NCI-H1417 (cell line): Measurements from ENCODE around the gene POU3F1.
"Not testable (repeated sequence)": the region's sequence is repeated elsewhere in the genome, so short reads cannot be mapped to it uniquely, and the experiment has no call there.

Source experiments
- DNase-seq, 3 experiments: peaks; one replicate each; lab custom pipeline; 2025; lab: John Stamatoyannopoulos, UW

Gene POU3F1

DNA sequence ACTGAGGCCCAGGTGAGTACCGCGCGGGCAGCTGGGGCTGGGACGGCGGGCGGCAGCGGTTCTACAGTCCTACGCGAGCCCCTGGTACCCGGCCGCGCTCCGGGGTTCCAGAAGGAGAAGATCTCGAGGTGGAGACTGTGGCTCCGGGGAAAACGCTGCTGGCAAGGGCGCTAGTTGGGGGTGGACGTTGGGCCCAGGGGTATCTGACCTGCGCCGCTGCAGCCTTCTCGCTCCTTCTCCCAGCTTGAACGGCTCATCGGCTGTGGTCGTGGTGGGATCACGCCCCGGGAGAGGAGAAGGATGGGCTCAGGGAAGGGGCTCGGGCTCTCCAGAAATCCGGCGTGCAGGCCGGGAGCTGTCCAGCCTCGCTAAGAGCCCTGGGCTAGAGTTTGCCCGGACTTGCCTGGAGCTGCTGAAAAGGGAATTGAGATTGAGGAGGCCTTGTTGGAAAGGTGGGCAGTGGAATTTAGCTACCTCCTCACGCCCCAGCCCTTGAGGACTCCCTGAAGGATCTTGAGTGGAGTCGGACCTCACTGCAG, 1.1 kb upstream of the POU3F1 start:
- DNase-seq, result no peak

DNA sequence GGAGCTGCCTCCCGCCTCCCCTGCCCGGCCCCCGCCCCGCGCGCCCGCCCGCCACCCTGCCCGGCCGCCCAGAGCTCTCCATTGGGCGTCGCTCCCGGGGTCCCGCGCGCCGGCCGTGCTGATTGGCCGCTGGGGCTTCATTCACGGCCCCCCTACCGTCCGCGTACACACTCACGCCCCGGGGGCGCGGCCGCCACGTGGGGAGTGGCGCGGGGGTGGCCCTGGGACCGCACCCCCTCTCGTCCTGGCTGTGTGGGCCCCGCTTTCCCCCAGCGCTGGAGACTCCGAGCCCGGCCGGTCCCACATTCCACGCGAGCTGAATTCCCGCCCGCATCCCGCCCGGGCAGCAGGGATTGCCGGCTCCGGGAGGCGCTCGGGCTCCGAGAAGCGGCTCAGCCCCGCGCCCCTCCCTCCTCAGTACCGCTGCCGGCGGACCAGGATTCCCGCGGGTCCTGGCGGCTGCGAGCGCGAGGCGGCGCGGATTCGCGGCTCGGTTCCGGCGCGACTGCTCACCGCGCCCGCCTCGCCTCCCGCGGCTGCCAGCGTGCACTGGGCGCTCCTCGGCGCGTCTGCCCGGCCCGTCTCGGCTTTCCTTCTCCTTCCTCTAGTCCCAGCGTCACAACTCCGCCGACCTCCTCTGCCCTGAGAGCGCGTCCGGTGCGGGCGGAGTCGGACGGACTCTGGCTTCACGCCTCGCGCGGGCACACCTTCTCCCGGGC, 450 bp upstream of the POU3F1 start:
- peak; percentile 76 to 96 (median 94) for DNase-seq

DNA sequence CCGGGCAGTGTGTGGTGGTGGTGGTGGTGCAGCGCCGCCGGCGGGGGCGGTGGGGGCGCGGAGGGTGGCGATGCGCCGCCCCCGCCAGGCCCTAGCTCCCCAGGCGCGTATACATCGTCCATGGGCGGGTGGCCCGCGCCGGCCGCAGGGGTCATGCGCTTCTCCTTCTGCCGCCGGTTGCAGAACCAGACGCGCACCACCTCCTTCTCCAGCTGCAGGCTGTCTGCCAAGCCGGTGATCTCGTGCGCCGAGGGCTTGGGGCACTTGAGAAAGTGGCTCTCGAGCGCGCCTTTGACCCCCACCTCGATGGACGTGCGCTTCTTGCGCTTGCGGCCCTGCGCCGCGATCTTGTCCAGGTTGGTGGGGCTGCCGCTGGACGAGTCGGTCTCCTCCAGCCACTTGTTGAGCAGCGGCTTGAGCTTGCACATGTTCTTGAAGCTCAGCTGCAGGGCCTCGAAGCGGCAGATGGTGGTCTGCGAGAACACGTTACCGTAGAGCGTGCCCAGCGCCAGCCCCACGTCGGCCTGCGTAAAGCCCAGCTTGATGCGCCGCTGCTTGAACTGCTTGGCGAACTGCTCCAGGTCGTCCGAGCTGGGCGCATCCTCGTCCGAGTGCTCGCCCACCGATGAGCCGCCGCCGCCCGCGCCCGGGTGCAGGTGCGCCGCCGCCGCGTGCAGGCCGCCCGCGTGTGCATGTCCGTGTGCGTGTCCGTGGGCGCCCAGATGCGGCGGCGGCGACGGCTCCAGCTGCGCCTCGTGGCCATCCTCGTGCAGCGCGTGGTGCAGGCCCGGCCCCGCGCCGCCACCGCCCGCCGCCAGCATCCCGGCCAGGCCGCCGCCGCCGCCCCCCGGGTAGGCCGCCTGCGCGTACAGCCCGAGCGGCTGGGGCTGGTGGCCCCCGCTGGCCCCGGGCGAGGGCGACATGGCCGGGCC, 926 bp downstream of the POU3F1 start:
- DNase-seq, result peak in 2 of 3 experiments; percentile 74 to 78

DNA sequence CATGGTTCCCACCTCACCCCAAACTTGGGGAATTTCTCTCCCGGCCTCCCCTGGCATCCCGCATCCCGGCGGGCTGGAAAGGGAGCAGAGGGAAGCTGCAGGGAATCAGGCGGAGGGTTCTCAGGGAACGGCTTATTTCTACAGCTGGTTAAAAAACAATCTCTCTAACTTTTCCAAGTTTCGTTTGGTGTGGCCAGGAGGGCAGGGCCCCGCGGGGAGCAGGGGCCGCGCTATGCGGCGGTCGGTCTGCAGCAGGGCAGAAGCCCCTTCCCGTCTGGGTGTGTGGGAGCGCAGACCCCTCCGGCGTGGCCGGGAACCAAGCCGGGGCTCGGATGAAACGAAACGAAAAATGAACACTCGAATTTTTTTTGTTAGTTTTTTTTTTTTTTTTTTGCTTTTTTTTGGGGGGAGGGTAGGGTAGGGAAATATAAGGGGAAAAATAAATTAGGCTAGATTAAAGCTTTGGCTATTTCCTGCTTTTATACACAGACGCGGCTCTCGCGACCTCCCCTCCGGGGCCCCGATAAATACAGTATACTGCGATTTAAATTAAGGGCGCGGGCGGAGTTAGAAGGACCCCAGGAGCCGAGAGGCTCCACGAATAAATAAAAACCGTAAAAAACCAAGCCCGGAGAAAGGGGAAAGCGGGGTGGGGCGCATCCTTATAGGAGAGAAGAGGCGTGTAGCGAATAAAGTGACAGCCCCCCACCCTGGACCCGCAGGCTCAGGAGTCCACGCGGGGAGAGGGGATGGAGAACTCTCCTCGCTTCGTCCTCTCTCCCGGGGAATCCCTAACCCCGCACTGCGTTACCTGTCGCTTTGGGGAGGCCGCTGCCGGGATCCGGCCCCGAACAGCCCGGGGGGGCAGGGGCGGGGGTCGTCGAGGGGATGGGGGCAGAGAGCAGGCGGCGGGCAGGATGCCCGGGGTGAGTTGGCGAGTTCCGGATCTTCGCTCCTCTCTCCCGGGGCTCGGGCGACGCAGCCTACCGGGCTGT, 2.1 kb downstream of the POU3F1 start:
- DNase-seq, result peak in 2 of 3 experiments; percentile 57

- no peak for DNase-seq
These were observed 3.4 kb downstream of the POU3F1 start for GRCh38 chr1:38043036-38043747.

DNA sequence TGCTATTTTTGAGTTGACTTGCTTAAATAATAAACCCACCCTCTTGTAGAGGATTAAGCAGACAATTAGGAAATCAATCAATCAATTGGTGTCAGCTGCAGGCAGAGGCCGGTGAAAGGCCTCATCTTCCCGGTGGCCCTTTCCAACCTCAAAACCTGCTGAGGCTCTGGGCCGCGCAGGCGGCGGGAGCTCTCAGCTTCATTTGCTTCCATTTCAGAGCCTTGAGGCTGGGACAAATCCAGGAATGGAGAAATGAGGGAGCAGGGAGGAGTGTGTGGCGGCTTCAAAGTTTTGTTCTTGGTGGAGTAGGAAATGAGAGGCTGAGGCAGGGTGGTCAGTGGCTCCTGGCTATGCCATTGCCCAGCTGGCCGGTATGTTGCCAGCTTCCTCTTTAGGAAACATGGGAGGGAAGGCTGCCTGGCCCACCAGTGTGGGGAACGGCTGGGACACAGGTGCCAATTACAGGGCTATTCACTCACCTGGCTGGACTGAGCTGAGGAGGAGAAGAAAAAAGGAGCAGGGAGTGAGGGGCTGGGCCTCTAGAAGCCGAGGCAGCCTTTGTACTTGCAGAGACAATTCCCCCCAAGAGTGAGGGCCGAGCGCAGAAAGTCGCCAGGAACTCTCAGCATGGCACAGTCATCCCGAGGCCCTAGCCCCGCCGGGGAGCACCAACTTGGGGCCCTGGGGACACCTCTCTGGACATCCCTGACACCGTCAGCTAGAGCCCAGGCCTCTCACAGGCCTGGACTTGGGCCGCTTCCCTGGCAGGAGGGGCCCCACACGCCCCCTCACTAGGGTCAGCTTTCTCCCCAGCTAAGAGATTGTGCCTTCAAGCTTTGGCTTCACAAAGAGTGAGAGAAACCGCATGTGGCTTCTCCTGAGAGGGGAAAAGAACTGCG, 4.4 kb downstream of the POU3F1 start:
- DNase-seq, result peak in 2 of 3 experiments; percentile 11 to 31

GRCh38 chr1:38039331-38040088, 7.1 kb downstream of the POU3F1 start:
- DNase-seq, result no peak

- DNase-seq, result no peak
These were observed 7.7 kb downstream of the POU3F1 start for GRCh38 chr1:38038861-38039260.

- peak in 1 of 3 experiments; percentile 14 for DNase-seq
These were observed 9.2 kb downstream of the POU3F1 start for GRCh38 chr1:38037221-38037939.

- DNase-seq, result no peak
These were observed 11.7 kb downstream of the POU3F1 start for GRCh38 chr1:38034871-38035270.

GRCh38 chr1:38032992-38033391, 13.6 kb downstream of the POU3F1 start:
- not testable (repeated sequence) for DNase-seq

GRCh38 chr1:38031513-38031866, 15.1 kb downstream of the POU3F1 start:
- DNase-seq, result no peak

DNA sequence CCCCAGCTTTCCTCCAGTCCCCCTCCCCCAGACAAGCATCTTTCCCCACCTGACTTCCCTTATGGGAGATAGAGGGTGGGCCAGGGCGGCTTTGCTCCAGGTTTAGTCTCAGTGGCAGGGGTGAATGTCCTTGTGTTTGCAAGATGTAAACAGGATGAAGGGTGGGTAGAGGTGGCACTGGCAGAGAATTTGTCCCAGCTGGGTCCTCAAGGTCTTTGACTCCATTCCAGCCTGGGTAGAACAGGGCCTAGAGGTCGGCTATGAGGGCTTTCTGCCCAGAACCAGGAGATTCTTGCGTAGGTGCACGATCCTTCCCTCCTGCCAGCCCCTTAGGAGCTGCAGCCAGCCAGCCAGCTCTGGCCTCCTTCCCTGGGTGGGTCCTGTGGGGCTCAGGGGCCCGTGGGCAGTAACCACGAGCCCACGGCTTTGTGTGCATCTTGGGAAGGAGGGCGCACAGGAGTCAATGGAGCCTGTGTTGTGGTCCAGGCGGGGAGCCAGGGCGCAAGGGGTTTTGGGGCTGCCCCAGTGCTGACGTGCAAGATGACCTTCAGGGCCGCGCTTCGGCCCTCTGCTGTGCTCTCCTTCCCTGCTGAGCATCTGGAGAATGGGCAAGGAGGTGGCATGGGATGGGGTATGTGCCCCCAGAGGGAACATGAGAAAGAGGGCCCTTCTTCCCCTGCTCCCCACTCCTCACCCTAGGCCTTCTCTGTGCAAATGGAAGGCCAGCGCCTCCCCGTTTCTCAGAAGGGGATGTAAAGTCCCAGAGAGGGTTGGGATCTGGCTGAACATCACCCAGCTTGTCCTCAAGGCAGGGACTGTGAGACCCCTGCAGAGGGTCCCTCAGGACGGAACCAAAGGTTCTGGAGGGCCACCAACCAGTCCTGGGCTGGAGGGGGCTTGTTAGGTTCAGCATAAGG, 15.7 kb downstream of the POU3F1 start:
- DNase-seq, result no peak

DNA sequence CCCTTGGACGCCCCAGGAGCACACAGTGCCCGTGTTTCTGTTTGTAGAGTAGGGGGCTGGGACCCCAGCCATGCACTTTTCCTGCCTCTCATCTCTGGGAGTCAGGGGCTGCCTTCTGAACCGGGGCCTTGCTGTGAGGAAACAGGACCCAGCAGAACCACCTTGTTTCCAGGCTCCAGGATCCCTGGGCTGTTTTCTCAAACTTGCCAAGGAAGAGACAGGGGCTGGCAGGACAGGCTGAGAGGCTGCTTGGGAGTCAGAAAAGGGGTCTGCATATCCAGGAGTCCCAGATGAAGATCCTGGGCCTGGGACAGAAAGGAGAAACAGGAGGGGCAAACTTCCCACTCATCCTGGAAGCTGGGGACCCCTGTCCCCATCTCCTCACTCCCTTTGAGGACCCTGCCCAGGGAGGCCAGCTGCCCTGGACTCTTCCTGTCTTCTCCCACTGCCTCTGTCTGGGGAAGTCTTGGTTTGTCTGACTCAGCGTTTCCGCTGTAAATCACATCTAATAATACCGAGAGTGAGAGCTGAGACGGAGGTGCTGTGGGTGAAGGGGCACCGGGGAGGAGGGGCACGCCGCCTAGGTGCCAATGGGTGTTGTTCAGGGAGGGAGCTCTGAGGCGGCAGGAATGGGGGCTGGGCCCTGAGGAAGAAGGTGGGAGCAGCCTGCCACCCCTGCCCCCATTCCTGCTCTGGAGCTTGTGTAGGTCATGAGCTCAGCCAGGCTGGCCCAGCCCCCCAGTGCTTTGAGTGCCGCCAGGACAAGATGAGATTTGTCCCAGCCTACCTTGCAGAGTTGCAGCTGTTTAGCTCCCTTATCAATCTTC, 16.7 kb downstream of the POU3F1 start:
- peak in 2 of 3 experiments; percentile 51 to 77 for DNase-seq

DNA sequence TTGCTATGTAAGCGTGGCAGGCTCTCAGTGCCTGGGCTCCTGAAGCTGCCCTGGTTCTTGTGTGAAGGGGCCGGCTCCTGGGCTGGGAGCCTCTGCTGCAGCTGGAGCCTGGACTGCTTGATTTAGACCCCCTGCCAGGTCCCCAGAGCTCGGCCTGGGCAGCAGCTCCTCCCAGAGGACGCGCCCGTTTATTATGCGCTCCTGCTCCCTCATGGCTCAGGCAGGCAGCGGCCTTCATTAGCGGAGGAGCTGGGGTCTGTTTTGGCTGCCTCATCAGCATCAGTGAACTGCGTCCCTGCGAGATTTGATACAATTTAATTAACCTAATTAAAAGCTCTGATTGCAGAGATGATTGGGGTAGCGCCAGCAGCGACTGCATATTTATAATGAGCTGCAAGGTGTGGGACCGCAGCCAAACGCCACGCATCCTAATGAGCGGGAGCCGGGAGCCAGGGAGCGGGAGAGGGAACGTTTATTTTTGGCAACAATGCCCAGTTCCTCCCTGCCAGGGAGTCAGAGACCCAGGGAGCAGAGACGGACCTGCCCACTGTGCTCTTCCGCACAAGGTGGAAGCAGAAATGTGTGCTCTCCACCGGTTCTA, 17.4 kb downstream of the POU3F1 start:
- DNase-seq, result peak in 2 of 3 experiments; percentile 80 to 91

- DNase-seq, result peak in 1 of 3 experiments; percentile 34
These were observed 17.9 kb downstream of the POU3F1 start for GRCh38 chr1:38028671-38029070.
